Measurements from ENCODE around the gene NISCH. TPM values are rescaled to one million over a fixed set of nuclear protein-coding genes. Genes with fewer than 3 reads are reported as not detected.

Gene NISCH
- total and polyA plus RNA-seq, 2 donors (not counting 3 experiments of a cell fraction or from before 2014, with no cell fraction given) = 156 to 178 TPM

DNA sequence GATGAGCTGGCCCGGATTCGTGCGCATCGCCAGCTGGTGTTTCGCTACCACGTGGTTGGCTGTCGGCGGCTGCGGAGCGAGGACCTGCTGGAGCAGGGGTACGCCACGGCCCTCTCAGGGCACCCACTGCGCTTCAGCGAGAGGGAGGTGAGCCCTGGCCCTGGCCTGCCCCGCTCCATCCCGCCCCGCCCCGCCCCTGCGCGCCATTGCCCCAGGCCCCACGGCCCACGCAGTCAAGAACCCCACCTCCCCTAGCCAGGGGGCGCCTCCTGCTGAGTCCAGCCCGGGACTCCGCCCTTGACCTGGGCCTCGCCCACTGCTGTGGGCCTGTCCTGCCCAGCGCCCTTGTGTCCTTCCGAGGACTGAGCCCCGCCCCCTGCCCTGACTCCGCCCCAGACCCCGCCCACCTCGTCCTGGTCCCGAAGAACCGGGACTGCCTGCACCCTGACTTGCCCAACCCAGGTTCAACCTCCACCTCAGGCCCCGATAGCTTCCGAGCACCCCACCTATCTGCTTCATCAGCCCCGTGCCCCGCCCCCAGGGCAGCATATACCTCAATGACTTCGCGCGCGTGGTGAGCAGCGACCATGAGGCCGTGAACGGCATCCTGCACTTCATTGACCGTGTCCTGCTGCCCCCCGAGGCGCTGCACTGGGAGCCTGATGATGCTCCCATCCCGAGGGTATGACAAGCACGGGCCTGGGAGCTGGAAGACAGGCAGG lies 63.5 kb downstream of the NISCH start:
- dilution Hi-C loops (cut with MboI; ENCODE audit: extremely low pct_ligation_motif_present, low sequenced_read_pairs) (no loop called here), intact Hi-C loops (cut with micrococcal nuclease) (no loop called here)
- Histone ChIP-seq H3K9me1 (replicated peaks; ENCODE audit: control insufficient read depth, extremely low read depth, insufficient read depth, low read length) (no peaks in the 10 kb centered on the region), H3K4me1 (ENCODE audit: control insufficient read depth, extremely low read depth, insufficient read depth, low read length) (no peaks in the 10 kb centered on the region), H4K20me1 (replicated peaks; ENCODE audit: control insufficient read depth, extremely low read depth, insufficient read depth, low read length) (no peaks in the 10 kb centered on the region), H2AFZ (ENCODE audit: low read depth, low read length) (no peak overlapping the region), H3K27me3 (ENCODE audit: control insufficient read depth in 2 of 2, insufficient read depth in 2 of 2, low read length in 2 of 2) (no peaks in the 10 kb centered on the region), H3K9ac (replicated peaks; ENCODE audit: extremely low read depth, insufficient read depth, low read length) (no peak overlapping the region), H3K79me2 (ENCODE audit: control insufficient read depth, insufficient read depth, low read length) (no peaks in the 10 kb centered on the region), H3K4me2 (ENCODE audit: insufficient read depth, low read length) (no peak overlapping the region), H3K36me3 (ENCODE audit: control insufficient read depth in 2 of 2, extremely low read depth in 1 of 2, insufficient read depth in 2 of 2, low read length in 2 of 2) (peaks cover 26 to 89% of the 10 kb centered on the region in 2 experiments), H3K4me3 (replicated peaks in 1 of 3; ENCODE audit: insufficient read depth in 1 of 3, low read depth in 1 of 3, low read length in 3 of 3) (no peak overlapping the region), H3K9me3 (replicated peaks; ENCODE audit: control insufficient read depth, insufficient read depth, low read length) (no peaks in the 10 kb centered on the region), H3K27ac (ENCODE audit: insufficient read depth, low read depth, low read length) (no peak overlapping the region)
- ChIA-PET CTCF (interaction anchor here (1.3 kb wide), 1 partner anchor 28 kb away, joined by 3 read pairs; no protein-coding TSS in a partner anchor), POLR2A (no interaction called here)
- DNase-seq (ENCODE audit: low read depth, low spot score) (no peak), FAIRE-seq (no peak)
- TF ChIP-seq, protein P1, sequence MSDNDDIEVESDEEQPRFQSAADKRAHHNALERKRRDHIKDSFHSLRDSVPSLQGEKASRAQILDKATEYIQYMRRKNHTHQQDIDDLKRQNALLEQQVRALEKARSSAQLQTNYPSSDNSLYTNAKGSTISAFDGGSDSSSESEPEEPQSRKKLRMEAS (IDR thresholded peaks at IDR 0.05; ENCODE audit: insufficient read depth, insufficient read length) = no peak
- TF ChIP-seq GATA2 (IDR thresholded peaks at IDR 0.05; ENCODE audit: insufficient read depth, insufficient read length, low read depth, low read length) (no peak), POLR2AphosphoS5 (IDR thresholded peaks at IDR 0.05; ENCODE audit: insufficient read depth, low read depth, low read length) (no peak), JUN (IDR thresholded peaks at IDR 0.05; ENCODE audit: borderline replicate concordance, insufficient read depth, insufficient read length, low read depth) (no peak), EZH2 (IDR thresholded peaks at IDR 0.05; ENCODE audit: borderline replicate concordance, low read depth, low read length, severe bottlenecking) (no peak), POLR2A (IDR thresholded peaks at IDR 0.05; ENCODE audit: low read depth, low read length) (no peak), FOS (IDR thresholded peaks at IDR 0.05; ENCODE audit: borderline replicate concordance, insufficient read depth, low read length) (no peak), MYC (IDR thresholded peaks at IDR 0.05; ENCODE audit: low read depth, low read length) (no peak)
- TF ChIP-seq, protein P2, sequence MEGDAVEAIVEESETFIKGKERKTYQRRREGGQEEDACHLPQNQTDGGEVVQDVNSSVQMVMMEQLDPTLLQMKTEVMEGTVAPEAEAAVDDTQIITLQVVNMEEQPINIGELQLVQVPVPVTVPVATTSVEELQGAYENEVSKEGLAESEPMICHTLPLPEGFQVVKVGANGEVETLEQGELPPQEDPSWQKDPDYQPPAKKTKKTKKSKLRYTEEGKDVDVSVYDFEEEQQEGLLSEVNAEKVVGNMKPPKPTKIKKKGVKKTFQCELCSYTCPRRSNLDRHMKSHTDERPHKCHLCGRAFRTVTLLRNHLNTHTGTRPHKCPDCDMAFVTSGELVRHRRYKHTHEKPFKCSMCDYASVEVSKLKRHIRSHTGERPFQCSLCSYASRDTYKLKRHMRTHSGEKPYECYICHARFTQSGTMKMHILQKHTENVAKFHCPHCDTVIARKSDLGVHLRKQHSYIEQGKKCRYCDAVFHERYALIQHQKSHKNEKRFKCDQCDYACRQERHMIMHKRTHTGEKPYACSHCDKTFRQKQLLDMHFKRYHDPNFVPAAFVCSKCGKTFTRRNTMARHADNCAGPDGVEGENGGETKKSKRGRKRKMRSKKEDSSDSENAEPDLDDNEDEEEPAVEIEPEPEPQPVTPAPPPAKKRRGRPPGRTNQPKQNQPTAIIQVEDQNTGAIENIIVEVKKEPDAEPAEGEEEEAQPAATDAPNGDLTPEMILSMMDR (IDR thresholded peaks at IDR 0.05; ENCODE audit: extremely low read depth in 1 of 2, insufficient read depth in 1 of 2, low read depth in 1 of 2, low read length in 2 of 2) = no peak
- no TSS peak for BruUV-seq (replicated peaks)

Measured in endothelial cell of umbilical vein (primary cell).